Pons (tissue), 1 donor: Measurements from ENCODE around the gene ARHGAP29.
"Not testable (repeated sequence)": the region's sequence is repeated elsewhere in the genome, so short reads cannot be mapped to it uniquely, and the experiment has no call there.

ENCODE experiments used
- DNase-seq: peaks from one replicate; pipeline ENCODE4 v3.0.0-alpha.2; 2016; ENCODE audit warnings: low spot score

The ARHGAP29 gene

GRCh38 chr1:94180650-94181049 lies 56.7 kb downstream of the ARHGAP29 start:
- no peak for DNase-seq

GRCh38 chr1:94178901-94179300 lies 58.5 kb downstream of the ARHGAP29 start:
- DNase-seq: no peak

- DNase-seq: no peak
These were observed 68.3 kb downstream of the ARHGAP29 start for GRCh38 chr1:94169126-94169525.

GRCh38 chr1:94165843-94166242 lies 71.5 kb downstream of the ARHGAP29 start:
- no peak for DNase-seq

GRCh38 chr1:94164885-94165284 lies 72.5 kb downstream of the ARHGAP29 start:
- DNase-seq: not testable (repeated sequence)

GRCh38 chr1:94164121-94164520 lies 73.3 kb downstream of the ARHGAP29 start:
- not testable (repeated sequence) for DNase-seq

- not testable (repeated sequence) for DNase-seq
These were observed 74.1 kb downstream of the ARHGAP29 start for GRCh38 chr1:94163249-94163648.

- peak; percentile 17 for DNase-seq
These were observed 76.6 kb downstream of the ARHGAP29 start for GRCh38 chr1:94160811-94161210.

- DNase-seq: no peak
These were observed 81.2 kb downstream of the ARHGAP29 start for GRCh38 chr1:94156096-94156625.

- no peak for DNase-seq
These were observed 82.4 kb downstream of the ARHGAP29 start for GRCh38 chr1:94154989-94155388.

- no peak for DNase-seq
These were observed 84.3 kb downstream of the ARHGAP29 start for GRCh38 chr1:94153133-94153532.

GRCh38 chr1:94149166-94149565 lies 88.2 kb downstream of the ARHGAP29 start:
- not testable (repeated sequence) for DNase-seq

- no peak for DNase-seq
These were observed 91.1 kb downstream of the ARHGAP29 start for GRCh38 chr1:94146273-94146672.

- no peak for DNase-seq
These were observed 92.5 kb downstream of the ARHGAP29 start for GRCh38 chr1:94144836-94145235.

GRCh38 chr1:94143809-94144176 lies 93.6 kb downstream of the ARHGAP29 start:
- no peak for DNase-seq

- DNase-seq: no peak
These were observed 94.1 kb downstream of the ARHGAP29 start for GRCh38 chr1:94143173-94143808.

GRCh38 chr1:94142583-94142982 lies 94.8 kb downstream of the ARHGAP29 start:
- DNase-seq: no peak

- DNase-seq: no peak
These were observed 95.4 kb downstream of the ARHGAP29 start for GRCh38 chr1:94142022-94142421.

- no peak for DNase-seq
These were observed 105.3 kb downstream of the ARHGAP29 start for GRCh38 chr1:94132111-94132510.

- no peak for DNase-seq
These were observed 106.4 kb downstream of the ARHGAP29 start for GRCh38 chr1:94130851-94131595.

- DNase-seq: no peak
These were observed 110.7 kb downstream of the ARHGAP29 start for GRCh38 chr1:94126651-94127050.

- no peak for DNase-seq
These were observed 111.6 kb downstream of the ARHGAP29 start for GRCh38 chr1:94125551-94126514.
